ENCODE data around the gene ZNF532. TPM values are rescaled to one million over a fixed set of nuclear protein-coding genes. Genes with fewer than 3 reads are reported as not detected.
"Not testable (repeated sequence)": the region's sequence is repeated elsewhere in the genome, so short reads cannot be mapped to it uniquely, and the experiment has no call there.

ZNF532 gene
- total and polyA plus RNA-seq, 2 donors (not counting 3 experiments of a cell fraction or from before 2014, with no cell fraction given) = 42.3 to 70.1 TPM

- no TSS peak for BruUV-seq (replicated peaks)
- Histone ChIP-seq H4K20me1 (replicated peaks; ENCODE audit: control insufficient read depth, extremely low read depth, insufficient read depth, low read length) (no peaks in the 10 kb centered on the region), H2AFZ (ENCODE audit: low read depth, low read length) (no peak overlapping the region), H3K27me3 (ENCODE audit: control insufficient read depth in 2 of 2, insufficient read depth in 2 of 2, low read length in 2 of 2) (no peaks in the 10 kb centered on the region), H3K79me2 (ENCODE audit: control insufficient read depth, insufficient read depth, low read length) (no peaks in the 10 kb centered on the region), H3K9me1 (replicated peaks; ENCODE audit: control insufficient read depth, extremely low read depth, insufficient read depth, low read length) (no peaks in the 10 kb centered on the region), H3K4me1 (ENCODE audit: control insufficient read depth, extremely low read depth, insufficient read depth, low read length) (no peaks in the 10 kb centered on the region), H3K9me3 (replicated peaks; ENCODE audit: control insufficient read depth, insufficient read depth, low read length) (no peaks in the 10 kb centered on the region), H3K36me3 (ENCODE audit: control insufficient read depth in 2 of 2, extremely low read depth in 1 of 2, insufficient read depth in 2 of 2, low read length in 2 of 2) (no peaks in the 10 kb centered on the region), H3K4me3 (replicated peaks in 1 of 3; ENCODE audit: insufficient read depth in 1 of 3, low read depth in 1 of 3, low read length in 3 of 3) (no peak overlapping the region), H3K4me2 (ENCODE audit: insufficient read depth, low read length) (no peak overlapping the region), H3K9ac (replicated peaks; ENCODE audit: extremely low read depth, insufficient read depth, low read length) (no peak overlapping the region), H3K27ac (ENCODE audit: insufficient read depth, low read depth, low read length) (no peak overlapping the region)
- POLR2A ChIA-PET = interaction anchor here (0.6 kb wide), 1 partner anchor 189 kb away, joined by 5 read pairs; no protein-coding TSS in a partner anchor
- TF ChIP-seq CTCF (IDR thresholded peaks at IDR 0.05; ENCODE audit: extremely low read depth in 1 of 2, insufficient read depth in 1 of 2, low read depth in 1 of 2, low read length in 2 of 2) = no peak
- TF ChIP-seq JUN (IDR thresholded peaks at IDR 0.05; ENCODE audit: borderline replicate concordance, insufficient read depth, insufficient read length, low read depth) = no peak
- no peak for TF ChIP-seq EZH2 (IDR thresholded peaks at IDR 0.05; ENCODE audit: borderline replicate concordance, low read depth, low read length, severe bottlenecking)
- no peak for TF ChIP-seq GATA2 (IDR thresholded peaks at IDR 0.05; ENCODE audit: insufficient read depth, insufficient read length, low read depth, low read length)
- no peak for TF ChIP-seq POLR2AphosphoS5 (IDR thresholded peaks at IDR 0.05; ENCODE audit: insufficient read depth, low read depth, low read length)
- DNase-seq (ENCODE audit: low read depth, low spot score) = no peak
- dilution Hi-C loops (cut with MboI; ENCODE audit: extremely low pct_ligation_motif_present, low sequenced_read_pairs) = no loop called here
- CTCF ChIA-PET = interaction anchor here (0.7 to 1.4 kb wide), 5 partner anchors 11 to 213 kb away, joined by 3 read pairs; no protein-coding TSS in a partner anchor
- FAIRE-seq = no peak
- intact Hi-C loops (cut with micrococcal nuclease) = no loop called here
Measured at GRCh38 chr18:58829263-58829662, 35.4 kb upstream of the ZNF532 start.

DNA sequence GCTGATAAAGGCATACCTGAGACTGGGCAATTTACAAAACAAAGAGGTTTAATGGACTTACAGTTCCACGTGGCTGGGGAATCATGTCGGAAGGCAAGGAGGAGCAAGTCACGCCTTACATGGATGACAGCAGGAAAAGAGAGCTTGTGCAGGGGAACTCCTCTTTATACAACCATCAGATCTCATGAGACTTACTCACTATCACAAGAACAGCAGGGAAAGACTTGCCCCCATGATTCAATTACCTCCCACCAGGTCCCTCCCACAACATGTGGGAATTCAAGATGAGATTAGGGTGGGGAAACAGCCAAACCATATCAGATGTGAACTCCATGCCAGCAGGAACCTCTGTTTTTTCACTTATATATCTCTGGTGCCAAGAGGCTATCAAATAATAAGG is 34.8 kb upstream of the ZNF532 start:
- H2AFZ ChIP-seq (ENCODE audit: low read depth, low read length); H3K9me3 ChIP-seq (replicated peaks; ENCODE audit: control insufficient read depth, insufficient read depth, low read length); dilution Hi-C loops (cut with MboI; ENCODE audit: extremely low pct_ligation_motif_present, low sequenced_read_pairs); H3K4me3 ChIP-seq (replicated peaks in 1 of 3; ENCODE audit: insufficient read depth in 1 of 3, low read depth in 1 of 3, low read length in 3 of 3); FAIRE-seq; H3K4me1 ChIP-seq (ENCODE audit: control insufficient read depth, extremely low read depth, insufficient read depth, low read length); H3K79me2 ChIP-seq (ENCODE audit: control insufficient read depth, insufficient read depth, low read length); intact Hi-C loops (cut with micrococcal nuclease); H3K27me3 ChIP-seq (ENCODE audit: control insufficient read depth in 2 of 2, insufficient read depth in 2 of 2, low read length in 2 of 2); H4K20me1 ChIP-seq (replicated peaks; ENCODE audit: control insufficient read depth, extremely low read depth, insufficient read depth, low read length); H3K9me1 ChIP-seq (replicated peaks; ENCODE audit: control insufficient read depth, extremely low read depth, insufficient read depth, low read length); H3K4me2 ChIP-seq (ENCODE audit: insufficient read depth, low read length); H3K27ac ChIP-seq (ENCODE audit: insufficient read depth, low read depth, low read length); H3K36me3 ChIP-seq (ENCODE audit: control insufficient read depth in 2 of 2, extremely low read depth in 1 of 2, insufficient read depth in 2 of 2, low read length in 2 of 2); BruUV-seq (replicated peaks); DNase-seq (ENCODE audit: low read depth, low spot score); H3K9ac ChIP-seq (replicated peaks; ENCODE audit: extremely low read depth, insufficient read depth, low read length): not testable (repeated sequence)
- CTCF ChIA-PET = interaction anchor here (1.1 to 1.2 kb wide), 2 partner anchors 16 to 66 kb away, joined by 3 read pairs; no protein-coding TSS in a partner anchor
- POLR2A ChIA-PET = interaction anchor here (0.6 kb wide), 1 partner anchor 188 kb away, joined by 5 read pairs; no protein-coding TSS in a partner anchor
